GM06990 (cell line): ENCODE data around the gene SERPINF2.

Source experiments
- DNase-seq: peaks from one replicate; pipeline ENCODE4 v3.0.0-alpha.2; 2011; ENCODE audit not compliant: insufficient read length; ENCODE audit errors: extremely low read depth
- H3K27me3 ChIP-seq: replicated peaks from 2 replicates; pipeline ENCODE4 v1.6.0; 2011; ENCODE audit warnings: low read length; ENCODE audit not compliant: control insufficient read depth, insufficient read depth
- H3K36me3 ChIP-seq: 2 replicates; pipeline ENCODE4 v1.5.1; 2011; ENCODE audit warnings: low read length; ENCODE audit not compliant: control insufficient read depth, insufficient read depth
- H3K4me3 ChIP-seq: replicated peaks from 2 replicates; pipeline ENCODE4 v1.5.1; 2011; ENCODE audit warnings: low read depth, mild to moderate bottlenecking, control low read depth, low read length
- CTCF ChIP-seq: IDR thresholded peaks from 2 replicates; pipeline ENCODE4 v1.5.1; 2011; ENCODE audit warnings: low read length, control low read depth, mild to moderate bottlenecking, inconsistent platforms; ENCODE audit not compliant: insufficient read depth, poor library complexity, severe bottlenecking

Gene SERPINF2

DNA sequence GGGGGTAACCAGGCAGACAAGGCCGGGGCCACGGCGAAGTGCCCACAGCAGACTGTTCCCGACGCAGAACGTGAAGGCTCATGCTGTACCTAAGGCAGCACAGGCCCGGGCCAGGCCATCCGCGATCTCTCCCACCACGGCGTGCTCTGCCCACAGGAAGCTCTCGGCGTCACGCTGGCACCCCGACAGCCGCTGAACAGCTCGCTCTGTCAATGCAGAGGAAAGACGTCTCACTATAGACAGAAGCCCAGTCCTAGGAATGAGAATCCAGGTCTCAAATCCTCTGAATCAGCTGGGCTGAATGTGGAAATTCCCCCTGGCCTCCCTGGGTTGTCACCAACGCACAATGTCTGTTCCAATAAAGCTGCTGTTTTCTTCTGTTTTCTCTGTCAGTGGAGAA is 40.6 kb downstream of the SERPINF2 start:
- TF ChIP-seq CTCF, result no peak
- no peak for DNase-seq
- H3K36me3 ChIP-seq, result peaks cover 7% of the 10 kb centered on the region
- no peak overlapping the region for H3K4me3 ChIP-seq
- no peaks in the 10 kb centered on the region for H3K27me3 ChIP-seq

DNA sequence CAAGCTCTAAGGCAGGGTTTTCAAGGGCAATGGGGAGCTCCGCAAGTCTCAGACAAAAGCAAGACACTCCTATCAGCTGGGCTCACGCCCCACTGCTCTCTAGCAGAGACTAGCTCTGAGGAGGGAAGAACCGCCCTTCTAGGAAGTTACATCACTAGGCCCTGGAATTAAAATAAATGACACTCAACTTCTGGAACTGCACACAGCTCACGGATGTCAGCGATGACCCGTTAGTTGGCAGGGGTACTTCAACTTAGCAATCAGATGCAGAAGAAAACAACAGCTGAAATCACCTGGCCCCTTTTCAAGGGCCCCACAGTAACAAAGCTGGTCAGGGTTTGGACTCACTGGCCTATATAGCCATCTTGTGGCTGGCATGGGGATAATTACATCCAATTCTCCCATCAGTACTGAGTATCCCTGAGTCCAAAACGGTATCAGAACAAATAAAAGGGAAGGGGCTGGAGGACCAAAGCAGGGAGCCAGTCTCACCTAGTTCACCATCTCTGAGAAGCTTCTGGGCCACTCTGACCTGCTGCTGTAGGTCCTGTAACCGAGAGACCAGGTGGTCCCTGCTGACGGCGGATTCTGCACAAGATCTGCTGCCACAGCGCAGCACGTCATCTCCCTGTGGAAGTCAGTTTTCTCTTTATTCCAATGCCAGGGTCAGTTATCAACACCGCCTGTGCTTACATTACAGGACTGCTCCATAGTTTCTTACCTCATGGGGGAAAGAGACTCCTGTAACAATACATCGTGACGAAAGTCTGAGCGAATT is 41.4 kb downstream of the SERPINF2 start:
- Histone ChIP-seq H3K4me3 (no peak overlapping the region), H3K27me3 (no peaks in the 10 kb centered on the region), H3K36me3 (peaks cover 7% of the 10 kb centered on the region)
- peak; percentile 52 for TF ChIP-seq CTCF
- no peak for DNase-seq

DNA sequence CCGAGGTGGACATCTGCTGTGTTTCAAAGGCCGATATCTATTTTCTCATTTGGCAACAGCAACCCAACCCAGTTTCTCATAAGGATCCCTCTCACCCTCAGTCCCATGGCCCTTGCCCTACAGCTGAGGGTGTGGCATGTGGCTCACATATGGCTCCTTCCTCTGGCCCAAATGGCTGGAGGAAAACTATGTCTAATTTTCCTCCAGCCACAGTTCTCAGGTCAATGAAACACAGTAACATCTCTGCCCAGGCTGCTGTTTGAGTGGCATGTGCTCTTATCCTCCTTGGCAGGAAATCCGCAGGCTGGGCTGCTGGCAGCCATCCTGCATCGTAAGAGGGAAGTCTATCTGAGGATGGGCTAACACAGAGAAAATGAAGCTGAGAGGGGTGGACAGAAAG is 43.3 kb downstream of the SERPINF2 start:
- Histone ChIP-seq H3K27me3 (no peaks in the 10 kb centered on the region), H3K36me3 (peaks cover 7% of the 10 kb centered on the region), H3K4me3 (no peak overlapping the region)
- no peak for TF ChIP-seq CTCF
- no peak for DNase-seq

GRCh38 chr17:1786708-1787107 is 44.0 kb downstream of the SERPINF2 start:
- H3K36me3 ChIP-seq, result peaks cover 7% of the 10 kb centered on the region
- no peak for DNase-seq
- no peaks in the 10 kb centered on the region for H3K27me3 ChIP-seq
- H3K4me3 ChIP-seq, result no peak overlapping the region
- TF ChIP-seq CTCF, result no peak

DNA sequence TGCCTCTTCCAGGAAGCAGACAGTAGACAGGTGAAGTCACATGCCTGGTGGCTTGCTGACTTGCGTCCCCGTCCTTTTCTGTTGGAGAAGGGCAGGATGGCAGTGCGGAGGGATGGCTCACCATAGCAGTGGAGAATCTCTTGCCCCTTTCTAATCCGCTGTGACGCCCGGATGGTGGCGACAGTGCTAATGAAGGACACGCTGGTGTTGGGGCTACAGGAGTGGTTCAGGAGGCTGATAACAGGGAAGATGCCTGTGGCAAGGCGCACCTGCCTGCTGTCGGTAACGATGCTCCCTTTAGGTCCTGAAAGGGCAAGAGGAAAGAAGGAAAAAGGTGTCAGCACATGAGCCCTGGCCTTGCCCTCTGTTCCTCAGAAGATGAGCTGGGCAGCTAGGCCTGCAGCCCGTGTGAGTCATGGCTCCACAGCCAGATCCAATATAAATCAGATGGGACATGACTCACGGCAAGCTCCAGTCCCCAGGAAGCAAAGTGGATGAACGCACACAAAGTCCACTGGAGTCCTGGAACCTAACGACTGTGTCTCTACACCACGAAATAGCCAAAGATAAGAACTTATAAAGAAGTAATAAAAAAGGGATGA is 44.7 kb downstream of the SERPINF2 start:
- no peak overlapping the region for H3K4me3 ChIP-seq
- no peak for TF ChIP-seq CTCF
- H3K36me3 ChIP-seq, result peaks cover 2% of the 10 kb centered on the region
- no peaks in the 10 kb centered on the region for H3K27me3 ChIP-seq
- DNase-seq, result no peak

- DNase-seq, result no peak
- H3K4me3 ChIP-seq, result no peak overlapping the region
- no peaks in the 10 kb centered on the region for H3K27me3 ChIP-seq
- H3K36me3 ChIP-seq, result peaks cover 2% of the 10 kb centered on the region
- TF ChIP-seq CTCF, result no peak
Observed at GRCh38 chr17:1789936-1790335, 47.3 kb downstream of the SERPINF2 start.
